IPS-15b (cell line): ENCODE measurements around the gene GATAD2A.

Source experiments
- H3K27me3 ChIP-seq: one replicate; pipeline ENCODE4 v1.6.1; 2013; ENCODE audit warnings: low read length; ENCODE audit not compliant: control insufficient read depth, insufficient read depth
- H3K36me3 ChIP-seq: one replicate; pipeline ENCODE4 v1.6.1; 2013; ENCODE audit warnings: low read length; ENCODE audit not compliant: control insufficient read depth, insufficient read depth
- H3K4me1 ChIP-seq: one replicate; pipeline ENCODE4 v1.6.1; 2013; ENCODE audit warnings: mild to moderate bottlenecking, low read length; ENCODE audit not compliant: control insufficient read depth, insufficient read depth
- H3K4me3 ChIP-seq: one replicate; pipeline ENCODE4 v1.5.1; 2013; ENCODE audit warnings: low read depth, low read length
- H3K9ac ChIP-seq: one replicate; pipeline ENCODE4 v1.6.1; 2013; ENCODE audit warnings: low read depth, mild to moderate bottlenecking, low read length
- H3K9me3 ChIP-seq: one replicate; pipeline ENCODE4 v1.6.1; 2013; ENCODE audit warnings: mild to moderate bottlenecking, low read length; ENCODE audit not compliant: control insufficient read depth, insufficient read depth

GATAD2A gene

GRCh38 chr19:19399733-19400433 is 5.6 kb upstream of the GATAD2A start:
- Histone ChIP-seq H3K9me3 (no peaks in the 10 kb centered on the region), H3K9ac (no peak overlapping the region), H3K4me3 (no peak overlapping the region), H3K4me1 (peaks cover 9% of the 10 kb centered on the region), H3K36me3 (no peaks in the 10 kb centered on the region), H3K27me3 (no peaks in the 10 kb centered on the region)

- peaks cover 14% of the 10 kb centered on the region for H3K4me1 ChIP-seq
- no peaks in the 10 kb centered on the region for H3K36me3 ChIP-seq
- no peaks in the 10 kb centered on the region for H3K9me3 ChIP-seq
- no peak overlapping the region for H3K9ac ChIP-seq
- no peak overlapping the region for H3K4me3 ChIP-seq
- no peaks in the 10 kb centered on the region for H3K27me3 ChIP-seq
Observed at GRCh38 chr19:19402656-19403372, 2.7 kb upstream of the GATAD2A start.

- Histone ChIP-seq H3K27me3 (no peaks in the 10 kb centered on the region), H3K9me3 (no peaks in the 10 kb centered on the region), H3K9ac (no peak overlapping the region), H3K36me3 (no peaks in the 10 kb centered on the region), H3K4me3 (no peak overlapping the region), H3K4me1 (peaks cover 15% of the 10 kb centered on the region)
Observed at GRCh38 chr19:19403373-19403901, 2.0 kb upstream of the GATAD2A start.

GRCh38 chr19:19405971-19406877 is 749 bp downstream of the GATAD2A start:
- Histone ChIP-seq H3K27me3 (no peaks in the 10 kb centered on the region), H3K4me3 (peak overlapping the region; percentile 92), H3K4me1 (peaks cover 34% of the 10 kb centered on the region), H3K36me3 (no peaks in the 10 kb centered on the region), H3K9ac (peak overlapping the region; percentile 89), H3K9me3 (no peaks in the 10 kb centered on the region)

GRCh38 chr19:19406878-19407632 is 1.6 kb downstream of the GATAD2A start:
- Histone ChIP-seq H3K9me3 (no peaks in the 10 kb centered on the region), H3K4me3 (peak overlapping the region; percentile 92), H3K36me3 (no peaks in the 10 kb centered on the region), H3K4me1 (peaks cover 34% of the 10 kb centered on the region), H3K9ac (peak overlapping the region; percentile 63), H3K27me3 (no peaks in the 10 kb centered on the region)

GRCh38 chr19:19407633-19407930 is 2.1 kb downstream of the GATAD2A start:
- Histone ChIP-seq H3K4me3 (peak overlapping the region; percentile 92), H3K9me3 (no peaks in the 10 kb centered on the region), H3K4me1 (peaks cover 34% of the 10 kb centered on the region), H3K36me3 (no peaks in the 10 kb centered on the region), H3K27me3 (no peaks in the 10 kb centered on the region), H3K9ac (no peak overlapping the region)

- H3K4me3 ChIP-seq, result no peak overlapping the region
- H3K36me3 ChIP-seq, result no peaks in the 10 kb centered on the region
- H3K9me3 ChIP-seq, result no peaks in the 10 kb centered on the region
- H3K4me1 ChIP-seq, result peaks cover 32% of the 10 kb centered on the region
- H3K9ac ChIP-seq, result no peak overlapping the region
- H3K27me3 ChIP-seq, result no peaks in the 10 kb centered on the region
Observed at GRCh38 chr19:19409205-19409604, 3.7 kb downstream of the GATAD2A start.

GRCh38 chr19:19409631-19410030 is 4.2 kb downstream of the GATAD2A start:
- no peaks in the 10 kb centered on the region for H3K27me3 ChIP-seq
- no peak overlapping the region for H3K4me3 ChIP-seq
- H3K36me3 ChIP-seq, result no peaks in the 10 kb centered on the region
- H3K9ac ChIP-seq, result no peak overlapping the region
- no peaks in the 10 kb centered on the region for H3K9me3 ChIP-seq
- H3K4me1 ChIP-seq, result peaks cover 30% of the 10 kb centered on the region

- Histone ChIP-seq H3K27me3 (no peaks in the 10 kb centered on the region), H3K4me1 (peaks cover 28% of the 10 kb centered on the region), H3K4me3 (no peak overlapping the region), H3K36me3 (no peaks in the 10 kb centered on the region), H3K9ac (peak overlapping the region; percentile 13), H3K9me3 (no peaks in the 10 kb centered on the region)
Observed at GRCh38 chr19:19410553-19411550, 5.4 kb downstream of the GATAD2A start.

GRCh38 chr19:19416280-19416679 is 10.8 kb downstream of the GATAD2A start:
- no peaks in the 10 kb centered on the region for H3K36me3 ChIP-seq
- no peaks in the 10 kb centered on the region for H3K27me3 ChIP-seq
- H3K9me3 ChIP-seq, result no peaks in the 10 kb centered on the region
- no peak overlapping the region for H3K4me3 ChIP-seq
- H3K9ac ChIP-seq, result no peak overlapping the region
- peaks cover 9% of the 10 kb centered on the region for H3K4me1 ChIP-seq
